ENCODE measurements around the gene CENPH. TPM values are rescaled to one million over a fixed set of nuclear protein-coding genes. Genes with fewer than 3 reads are reported as not detected.

CENPH gene
- total and polyA plus RNA-seq, 2 of the 13 experiments (the other 11 are each of a cell fraction or from before 2014, with no cell fraction given): 11.2 to 28.8 TPM

DNA sequence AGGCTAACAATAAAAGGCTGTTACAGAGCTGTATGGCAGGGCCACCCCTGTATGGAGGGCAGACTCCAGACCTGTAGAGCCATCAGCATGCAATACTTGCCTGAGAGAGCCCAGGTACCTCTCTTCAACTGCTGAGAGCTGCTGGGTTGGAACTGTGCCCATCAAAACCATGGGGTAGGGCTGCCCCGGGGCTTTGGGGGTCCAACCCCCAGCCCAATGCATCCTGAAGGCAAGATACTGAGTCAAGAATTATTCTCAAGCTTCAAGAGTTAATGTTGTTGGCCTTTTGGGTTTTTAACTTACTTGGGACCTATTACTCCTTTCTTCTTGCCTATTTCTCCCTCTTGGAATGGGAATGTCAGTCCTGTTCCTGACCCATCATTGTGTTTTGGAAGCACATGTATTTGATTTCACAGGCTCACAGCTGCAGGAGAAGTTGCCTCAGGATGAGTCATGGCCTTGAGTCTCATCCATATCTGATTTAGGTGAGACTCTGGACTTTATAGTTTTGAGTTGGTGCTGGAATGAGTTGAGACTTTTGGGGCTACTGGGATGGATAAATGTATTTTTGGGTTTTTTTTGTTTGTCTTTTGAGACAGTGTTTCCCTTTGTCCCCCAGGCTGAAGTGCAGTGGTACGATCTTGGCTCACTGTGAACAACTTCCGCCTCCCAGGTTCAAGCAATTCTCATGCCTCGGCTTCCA lies 24.3 kb downstream of the CENPH start (continued):
- TF ChIP-seq KDM6A (CRISPR knock-in tag; IDR thresholded peaks at IDR 0.05; ENCODE audit: low read depth): 0 out of 2 replicates have a peak, but pooled peaks have one; percentile 35
- peak; percentile 89 for TF ChIP-seq ATF3 (CRISPR knock-in tag; IDR thresholded peaks at IDR 0.05)
- TF ChIP-seq AKAP8 (CRISPR knock-in tag; IDR thresholded peaks at IDR 0.05): no peak
- no peak for TF ChIP-seq GABPA (IDR thresholded peaks at IDR 0.05; ENCODE audit: low read depth, low read length)
- peak; percentile 42; the same call in 1 of the 2 replicates for TF ChIP-seq GABPA (CRISPR knock-in tag; IDR thresholded peaks at IDR 0.05; ENCODE audit: low read depth)
- peak; percentile 25; the same call in 1 of the 2 replicates for TF ChIP-seq GATAD2A (CRISPR knock-in tag; IDR thresholded peaks at IDR 0.05)
- TF ChIP-seq NFKBIZ (CRISPR knock-in tag; IDR thresholded peaks at IDR 0.05): no peak
- no peak for TF ChIP-seq NFYC (CRISPR knock-in tag; IDR thresholded peaks at IDR 0.05)
- no peak for TF ChIP-seq ZNF569 (CRISPR knock-in tag; IDR thresholded peaks at IDR 0.05; ENCODE audit: borderline replicate concordance)
- no peak for TF ChIP-seq ZNF264 (CRISPR knock-in tag; IDR thresholded peaks at IDR 0.05)
- TF ChIP-seq ARID5B (CRISPR knock-in tag; IDR thresholded peaks at IDR 0.05): no peak
- no peak for TF ChIP-seq ZNF570 (CRISPR knock-in tag; IDR thresholded peaks at IDR 0.05; ENCODE audit: borderline replicate concordance)
- TF ChIP-seq, protein P1, sequence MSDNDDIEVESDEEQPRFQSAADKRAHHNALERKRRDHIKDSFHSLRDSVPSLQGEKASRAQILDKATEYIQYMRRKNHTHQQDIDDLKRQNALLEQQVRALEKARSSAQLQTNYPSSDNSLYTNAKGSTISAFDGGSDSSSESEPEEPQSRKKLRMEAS (IDR thresholded peaks at IDR 0.05): peak; percentile 53; the same call in 1 of the 2 replicates
- TF ChIP-seq ELF1 (CRISPR knock-in tag; IDR thresholded peaks at IDR 0.05): 0 out of 2 replicates have a peak, but pooled peaks have one; percentile 10
- 0 out of 2 replicates have a peak, but pooled peaks have one; percentile 42 for TF ChIP-seq ZNF644 (CRISPR knock-in tag; IDR thresholded peaks at IDR 0.05; ENCODE audit: low read depth)
- TF ChIP-seq, protein P2, sequence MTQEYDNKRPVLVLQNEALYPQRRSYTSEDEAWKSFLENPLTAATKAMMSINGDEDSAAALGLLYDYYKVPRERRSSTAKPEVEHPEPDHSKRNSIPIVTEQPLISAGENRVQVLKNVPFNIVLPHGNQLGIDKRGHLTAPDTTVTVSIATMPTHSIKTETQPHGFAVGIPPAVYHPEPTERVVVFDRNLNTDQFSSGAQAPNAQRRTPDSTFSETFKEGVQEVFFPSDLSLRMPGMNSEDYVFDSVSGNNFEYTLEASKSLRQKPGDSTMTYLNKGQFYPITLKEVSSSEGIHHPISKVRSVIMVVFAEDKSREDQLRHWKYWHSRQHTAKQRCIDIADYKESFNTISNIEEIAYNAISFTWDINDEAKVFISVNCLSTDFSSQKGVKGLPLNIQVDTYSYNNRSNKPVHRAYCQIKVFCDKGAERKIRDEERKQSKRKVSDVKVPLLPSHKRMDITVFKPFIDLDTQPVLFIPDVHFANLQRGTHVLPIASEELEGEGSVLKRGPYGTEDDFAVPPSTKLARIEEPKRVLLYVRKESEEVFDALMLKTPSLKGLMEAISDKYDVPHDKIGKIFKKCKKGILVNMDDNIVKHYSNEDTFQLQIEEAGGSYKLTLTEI (CRISPR knock-in tag; conservative IDR thresholded peaks at IDR 0.05): no peak
- no peak for TF ChIP-seq SOX13 (IDR thresholded peaks at IDR 0.05)
- TF ChIP-seq SOX13 (CRISPR knock-in tag; conservative IDR thresholded peaks at IDR 0.05 in 1 of 2, IDR thresholded peaks at IDR 0.05 in 1 of 2): peak in 1 of 2 experiments; percentile 38; a peak in 1 of 4 replicates
- peak; percentile 70; the same call in 1 of the 2 replicates for TF ChIP-seq SAP130 (CRISPR knock-in tag; IDR thresholded peaks at IDR 0.05; ENCODE audit: low read depth)
- TF ChIP-seq ZNF639 (CRISPR knock-in tag; conservative IDR thresholded peaks at IDR 0.05): no peak
- TF ChIP-seq ZNF12 (CRISPR knock-in tag; IDR thresholded peaks at IDR 0.05): no peak
- TF ChIP-seq SRF (IDR thresholded peaks at IDR 0.05; ENCODE audit: low read depth, low read length): no peak
- TF ChIP-seq FOSL1 (CRISPR knock-in tag; IDR thresholded peaks at IDR 0.05; ENCODE audit: borderline replicate concordance): peak; percentile 91

Measured in HepG2 (cell line).